GM18951 (cell line): ENCODE results near the gene ESR2.
"Not testable (repeated sequence)": the region's sequence is repeated elsewhere in the genome, so short reads cannot be mapped to it uniquely, and the experiment has no call there.

Source experiments
- POLR2A ChIP-seq: IDR thresholded peaks from 4 replicates; pipeline ENCODE4 v1.6.1; 2011; ENCODE audit warnings: mild to moderate bottlenecking; ENCODE audit not compliant: insufficient read length, insufficient read depth; ENCODE audit errors: extremely low read depth
- in situ Hi-C: fragments of 300-500 bp; cut with MboI; formaldehyde crosslinking; loops from one replicate; pipeline ENCODE4 v1.12.0; 2022; ENCODE audit warnings: low sequenced_read_pairs, mixed read lengths, inconsistent platforms; ENCODE audit not compliant: unreplicated experiment

Gene ESR2

GRCh38 chr14:64158608-64159007, 135.6 kb downstream of the ESR2 start:
- in situ Hi-C loops = no loop called here
- TF ChIP-seq POLR2A = no peak

GRCh38 chr14:64149921-64150320, 144.2 kb downstream of the ESR2 start:
- in situ Hi-C loops = no loop called here
- TF ChIP-seq POLR2A = no peak

- TF ChIP-seq POLR2A = no peak
- in situ Hi-C loops = no loop called here
Observed at GRCh38 chr14:64147126-64147790, 146.9 kb downstream of the ESR2 start.

- in situ Hi-C loops = no loop called here
- no peak for TF ChIP-seq POLR2A
Observed at GRCh38 chr14:64137657-64138290, 156.4 kb downstream of the ESR2 start.

DNA sequence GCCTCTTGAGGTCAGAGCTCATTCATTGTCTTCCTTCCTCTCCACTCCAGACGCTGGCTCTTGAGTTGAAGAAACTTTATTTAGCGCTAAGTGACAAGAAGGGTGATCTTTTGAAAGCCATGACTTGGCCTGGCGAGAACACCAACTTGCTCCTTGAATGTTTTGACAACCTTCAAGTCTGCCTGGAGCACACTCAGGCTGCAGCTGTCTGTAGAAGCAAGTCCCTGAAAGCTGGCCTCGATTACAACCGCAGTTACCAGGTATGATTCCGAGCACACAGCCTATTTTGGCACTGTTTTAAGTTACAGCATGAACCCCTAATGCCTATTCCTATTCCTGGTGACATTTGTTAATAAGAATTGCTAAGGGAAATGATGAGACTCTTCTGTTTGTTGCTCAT, 167.6 kb downstream of the ESR2 start:
- no peak for TF ChIP-seq POLR2A
- in situ Hi-C loops = no loop called here

GRCh38 chr14:64125270-64125669, 168.9 kb downstream of the ESR2 start:
- in situ Hi-C loops = no loop called here
- no peak for TF ChIP-seq POLR2A

DNA sequence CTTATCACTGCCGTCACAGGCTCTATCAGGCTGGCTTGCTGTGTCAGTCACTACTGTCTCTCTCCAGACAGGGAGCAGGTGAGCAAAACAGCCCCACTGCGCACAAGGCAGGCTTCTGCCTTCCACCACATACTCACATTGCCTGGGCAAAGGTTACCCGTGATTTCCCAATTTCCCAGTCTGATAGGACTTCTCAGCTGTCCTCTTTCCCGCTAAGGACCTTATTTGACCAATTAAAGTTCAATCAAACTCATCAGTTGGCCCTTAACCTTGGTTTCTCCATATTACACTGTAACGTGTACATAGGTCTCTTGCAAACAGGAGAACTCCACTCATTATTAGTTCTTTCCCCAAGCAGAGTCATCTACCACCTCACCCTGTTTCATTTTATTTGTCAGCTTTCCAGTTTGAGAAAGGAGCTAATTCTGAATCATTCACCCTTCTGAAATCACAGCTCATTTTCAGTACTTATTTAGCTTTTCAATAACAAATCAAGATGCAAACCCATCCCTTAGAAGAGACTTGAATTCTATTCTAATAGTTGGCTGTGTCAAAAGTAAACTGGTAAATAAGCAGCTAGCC, 170.8 kb downstream of the ESR2 start:
- in situ Hi-C loops = no loop called here
- TF ChIP-seq POLR2A = no peak

- in situ Hi-C loops = no loop called here
- no peak for TF ChIP-seq POLR2A
Observed at GRCh38 chr14:64119980-64120379, 174.2 kb downstream of the ESR2 start.

GRCh38 chr14:64119500-64119899, 174.7 kb downstream of the ESR2 start:
- in situ Hi-C loops = no loop called here
- no peak for TF ChIP-seq POLR2A

DNA sequence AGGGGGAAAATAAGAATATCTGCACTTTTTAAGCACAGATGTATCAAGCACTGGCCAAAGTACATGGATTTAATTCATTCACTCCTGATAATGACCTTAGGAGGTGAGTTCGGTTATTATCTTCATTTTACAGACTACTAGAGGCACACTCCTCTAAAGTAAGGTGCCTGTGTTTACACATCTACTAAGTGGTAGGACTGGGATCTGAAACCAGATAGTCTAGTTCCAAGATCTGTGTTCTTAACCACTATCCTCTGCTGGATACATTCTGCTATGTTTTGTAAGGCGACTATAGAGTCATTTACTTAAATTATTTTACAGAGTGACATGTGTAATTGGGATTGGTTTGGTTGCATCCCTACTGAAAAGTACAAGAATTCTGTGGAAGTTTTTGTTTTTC, 175.3 kb downstream of the ESR2 start:
- in situ Hi-C loops = no loop called here

GRCh38 chr14:64118403-64118742, 175.8 kb downstream of the ESR2 start:
- in situ Hi-C loops = not testable (repeated sequence)

More for the DNA sequence above, 175.3 kb downstream of the ESR2 start:
- no peak for TF ChIP-seq POLR2A

GRCh38 chr14:64117671-64118402, 176.3 kb downstream of the ESR2 start:
- in situ Hi-C loops = no loop called here
- no peak for TF ChIP-seq POLR2A

DNA sequence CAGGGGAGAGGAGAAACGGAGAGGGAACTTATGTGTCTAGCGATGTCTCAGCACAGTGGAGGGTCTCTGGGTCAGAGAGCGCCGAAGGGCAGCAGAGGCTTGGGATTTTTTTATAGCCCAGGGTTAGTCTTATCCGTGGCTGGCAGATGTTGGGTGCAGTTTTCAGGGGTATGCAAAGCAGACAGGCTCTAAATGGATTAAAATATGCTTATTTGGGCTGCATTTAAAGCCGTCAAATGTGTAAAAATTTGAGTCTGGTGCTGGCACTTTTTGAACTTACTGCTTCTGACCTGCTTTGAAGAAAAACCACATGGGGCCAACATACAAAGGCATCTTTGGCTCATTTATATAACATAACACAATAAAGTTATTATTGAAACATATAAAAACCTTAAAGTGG, 178.8 kb downstream of the ESR2 start:
- TF ChIP-seq POLR2A = no peak
- in situ Hi-C loops = no loop called here

DNA sequence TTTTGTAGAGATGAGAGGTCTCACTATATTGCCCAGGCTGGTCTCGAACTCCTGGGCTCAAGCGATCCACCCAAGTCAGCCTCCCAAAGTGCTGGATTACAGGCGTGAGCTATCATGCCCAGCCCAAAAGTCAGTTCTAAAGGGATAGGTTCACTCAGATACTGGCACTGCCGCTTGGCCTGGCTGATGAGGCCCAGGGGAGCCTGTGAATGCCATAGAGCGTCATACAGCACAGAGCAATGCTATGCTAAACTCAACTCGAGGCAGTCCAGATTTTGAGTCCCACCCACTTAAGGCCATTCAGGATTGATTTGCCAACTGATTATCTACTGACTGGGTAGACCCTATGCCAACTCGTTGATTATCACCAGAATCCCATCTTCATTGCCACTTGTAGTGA, 179.4 kb downstream of the ESR2 start:
- in situ Hi-C loops = no loop called here
- TF ChIP-seq POLR2A = no peak
